Heart left ventricle (tissue), 13 donors: ENCODE measurements around the gene CCDC150.

ENCODE experiments used
- CTCF ChIP-seq, 12 donors: fragments of 200-600 bp; sonication (generic) in 4 of 12; IDR thresholded peaks; one replicate each; pipeline versions ENCODE4 v1.5.0 to v1.8.0; 2018 to 2022; ENCODE audit warnings: antibody characterized with exemption in 12 of 12, mild to moderate bottlenecking in 5 of 12
- POLR2A ChIP-seq, 2 donors: fragments of 450-650 bp; IDR thresholded peaks; one replicate each; pipeline ENCODE4 v1.6.1; 2017; ENCODE audit warnings: antibody characterized with exemption in 2 of 2, mild to moderate bottlenecking in 2 of 2, moderate library complexity in 2 of 2
- donor health status: ischemic (EF 13 %, LVEDD 7.1; RV severe dilation, severe dysfunction).
- donor health status: DM: no; HTN: yes; CAD: no.
- donor health status: DM: no; HTN: no; CAD: no.
- donor health status: ischemic (EF 25% LVEDD 6.9; RV normal size, moderate dysfunction).
- donor health status: ischemic (EF 25% LVEDD 5.7; RV mildly dilated, moderate dysfunction).
- donor health status: ischemic (EF 35%, LVEDD 5.7; RV mildly dilated, moderate dysfunction).
- donor health status: nonischemic (EF 11% LVEDD 7.7; RV severe dilation, severe dysfunction).
- donor health status: DM: yes; HTN: yes; CAD: no.
- donor health status: PGD.
- donor health status: ischemic (EF 29% LVEDD 5.4; RV normal size, mild dysfunction).
- donor health status: nonischemic (EF 23%, LVEDD 6.1; RV moderate dilation, normal function).

- TF ChIP-seq POLR2A (IDR thresholded peaks at IDR 0.05): no peak
- no peak for TF ChIP-seq CTCF (IDR thresholded peaks at IDR 0.05)
Observed at GRCh38 chr2:196606516-196606915, 33.0 kb upstream of the CCDC150 start.
